PC-3 (cell line): Measurements from ENCODE around the gene CAB39L. TPM values are rescaled to one million over a fixed set of nuclear protein-coding genes. Genes with fewer than 3 reads are reported as not detected.

ENCODE experiments used
- ATAC-seq: fragments of 200-7000 bp; cut with Tn5 transposase; 2 replicates; pipeline ENCODE4 v1.9.1; 2020; ENCODE audit warnings: mild to moderate bottlenecking, moderate library complexity
- BruUV-seq: library from RNA; stranded (reverse); fragments of 400-500 nt; replicated peaks from 2 replicates; lab custom pipeline; 2021; lab: Mats Ljungman, UMichigan
- CTCF ChIA-PET: fragments of 300-600 bp; sonication (Branson Sonifier 250); formaldehyde crosslinking; loops from one replicate; lab custom pipeline; 2022; ENCODE audit warnings: antibody characterized with exemption; lab: Charles Lee
- POLR2A ChIA-PET: fragments of 300-600 bp; sonication (Branson Sonifier 250); formaldehyde crosslinking; loops from one replicate; lab custom pipeline; 2022; ENCODE audit warnings: antibody characterized with exemption; ENCODE audit not compliant: unreplicated experiment; lab: Charles Lee
- DNase-seq: peaks from one replicate; pipeline ENCODE4 v3.0.0-alpha.2; 2015
- H2AFZ ChIP-seq: fragments of 300-600 bp; sonication (generic); 2 replicates; pipeline ENCODE4 v1.6.0; 2016; ENCODE audit warnings: antibody characterized with exemption, low read length
- H3F3A ChIP-seq: fragments of 300-600 bp; sonication (generic); one replicate; pipeline ENCODE4 v1.6.0; 2017; ENCODE audit warnings: antibody characterized with exemption, low read length, control low read depth, mild to moderate bottlenecking; ENCODE audit not compliant: unreplicated experiment
- H3K27ac ChIP-seq: fragments of 300-600 bp; sonication (generic); 2 replicates; pipeline ENCODE4 v1.5.1; 2016; ENCODE audit warnings: mild to moderate bottlenecking, low read length
- H3K27me3 ChIP-seq: fragments of 300-600 bp; sonication (generic); 2 replicates; pipeline ENCODE4 v1.6.1; 2016; ENCODE audit warnings: low read length, mixed read lengths
- H3K36me3 ChIP-seq: fragments of 300-600 bp; sonication (generic); 2 replicates; pipeline ENCODE4 v1.6.1; 2016; ENCODE audit warnings: low read depth, mixed run types, low read length, mixed read lengths
- H3K4me1 ChIP-seq: fragments of 300-600 bp; sonication (generic); 2 replicates; pipeline ENCODE4 v1.5.1; 2016; ENCODE audit warnings: low read length; ENCODE audit not compliant: insufficient read depth
- H3K4me2 ChIP-seq: fragments of 300-600 bp; sonication (generic); 2 replicates; pipeline ENCODE4 v1.6.0; 2016; ENCODE audit warnings: low read length
- H3K4me3 ChIP-seq: fragments of 300-600 bp; sonication (generic); 2 replicates; pipeline ENCODE4 v1.5.1; 2016; ENCODE audit warnings: mild to moderate bottlenecking, low read length, mixed read lengths
- H3K79me2 ChIP-seq: fragments of 300-600 bp; sonication (generic); 2 replicates; pipeline ENCODE4 v1.6.1; 2017; ENCODE audit warnings: low read length, mixed read lengths
- H3K9ac ChIP-seq: fragments of 300-600 bp; sonication (generic); 2 replicates; pipeline ENCODE4 v1.6.0; 2016; ENCODE audit warnings: mild to moderate bottlenecking, low read length
- H3K9me2 ChIP-seq: fragments of 300-600 bp; sonication (generic); replicated peaks from 2 replicates; pipeline ENCODE4 v1.6.1; 2016; ENCODE audit warnings: mixed run types, low read length, mixed read lengths
- H3K9me3 ChIP-seq: fragments of 300-600 bp; sonication (generic); 2 replicates; pipeline ENCODE4 v1.6.1; 2016; ENCODE audit warnings: low read length, mixed read lengths
- H4K20me1 ChIP-seq: fragments of 300-600 bp; sonication (generic); 2 replicates; pipeline ENCODE4 v1.6.1; 2016; ENCODE audit warnings: low read length, mixed read lengths
- CTCF ChIP-seq: fragments of 300-600 bp; sonication (generic); conservative IDR thresholded peaks from 2 replicates; pipeline ENCODE4 v1.5.1; 2017; ENCODE audit warnings: antibody characterized with exemption, low read depth, mild to moderate bottlenecking, low read length
- EZH2 ChIP-seq: fragments of 300-600 bp; sonication (generic); IDR thresholded peaks from one replicate; pipeline ENCODE4 v1.6.1; 2017; ENCODE audit warnings: antibody characterized with exemption, mild to moderate bottlenecking, low read length; ENCODE audit not compliant: unreplicated experiment
- EZH2phosphoT487 ChIP-seq: fragments of 300-600 bp; sonication (generic); IDR thresholded peaks from 2 replicates; pipeline ENCODE4 v1.6.1; 2018; ENCODE audit warnings: mild to moderate bottlenecking, antibody characterized with exemption, low read length, borderline replicate concordance
- intact Hi-C: fragments of 100-400 bp; cut with micrococcal nuclease; formaldehyde crosslinking; loops from 2 replicates; pipeline ENCODE4 v1.9.0; 2023
- total RNA-seq: library from RNA; depleted of rRNA; stranded (reverse); fragments of >200 nt; gene quantifications from 2 replicates; pipeline ENCODE4 v1.2.3, GENCODE V29; 2014

CAB39L gene
- total RNA-seq, 1 experiment from 2014 or later: 1.8 TPM

GRCh38 chr13:49459580-49459979 lies 15.7 kb upstream of the CAB39L start:
- Histone ChIP-seq H3K36me3 (peaks cover 28% of the 10 kb centered on the region), H3K27ac (no peak overlapping the region), H3K4me1 (peaks cover 23% of the 10 kb centered on the region), H4K20me1 (no peaks in the 10 kb centered on the region), H3K27me3 (no peaks in the 10 kb centered on the region), H2AFZ (no peak overlapping the region), H3K9me2 (no peaks in the 10 kb centered on the region), H3K4me2 (no peak overlapping the region), H3K9ac (no peak overlapping the region), H3F3A (no peaks in the 10 kb centered on the region), H3K9me3 (peaks cover 4% of the 10 kb centered on the region; the same call in 1 of the 2 replicates), H3K4me3 (no peak overlapping the region), H3K79me2 (no peaks in the 10 kb centered on the region)
- CTCF ChIA-PET: no interaction called here
- BruUV-seq: no TSS peak
- DNase-seq: no peak
- intact Hi-C loops: no loop called here
- POLR2A ChIA-PET: no interaction called here
- ATAC-seq: no peak
- TF ChIP-seq CTCF (no peak), EZH2phosphoT487 (no peak)

GRCh38 chr13:49457221-49457620 lies 13.4 kb upstream of the CAB39L start:
- no peaks in the 10 kb centered on the region for H3K79me2 ChIP-seq
- no peaks in the 10 kb centered on the region for H3F3A ChIP-seq
- no peaks in the 10 kb centered on the region for H3K9me2 ChIP-seq
- peak; percentile 69 for ATAC-seq
- no peaks in the 10 kb centered on the region for H4K20me1 ChIP-seq
- CTCF ChIA-PET: no interaction called here
- no peak overlapping the region for H3K27ac ChIP-seq
- POLR2A ChIA-PET: interaction anchor here (0.6 kb wide), 1 partner anchor 496 kb away, joined by 3 read pairs; no protein-coding TSS in a partner anchor
- BruUV-seq: no TSS peak
- H3K36me3 ChIP-seq: peaks cover 13% of the 10 kb centered on the region
- H3K9ac ChIP-seq: no peak overlapping the region
- no peak for TF ChIP-seq CTCF
- TF ChIP-seq EZH2: no peak
- no peak for TF ChIP-seq EZH2phosphoT487
- no peaks in the 10 kb centered on the region for H3K9me3 ChIP-seq
- peak; percentile 39 for DNase-seq
- H3K27me3 ChIP-seq: no peaks in the 10 kb centered on the region
- H3K4me3 ChIP-seq: no peak overlapping the region
- peak overlapping the region; percentile 28; the same call in 1 of the 2 replicates for H3K4me2 ChIP-seq
- no peak overlapping the region for H2AFZ ChIP-seq
- intact Hi-C loops: no loop called here
- H3K4me1 ChIP-seq: peaks cover 23% of the 10 kb centered on the region

- intact Hi-C loops: no loop called here
- DNase-seq: no peak
- H2AFZ ChIP-seq: no peak overlapping the region
- ChIA-PET POLR2A (no interaction called here), CTCF (no interaction called here)
- no peaks in the 10 kb centered on the region for H3K9me3 ChIP-seq
- BruUV-seq: no TSS peak
- H3K27ac ChIP-seq: no peak overlapping the region
- H3K4me3 ChIP-seq: no peak overlapping the region
- H3K27me3 ChIP-seq: no peaks in the 10 kb centered on the region
- peaks cover 23% of the 10 kb centered on the region for H3K4me1 ChIP-seq
- no peak overlapping the region for H3K4me2 ChIP-seq
- H3F3A ChIP-seq: no peaks in the 10 kb centered on the region
- no peaks in the 10 kb centered on the region for H3K9me2 ChIP-seq
- H4K20me1 ChIP-seq: no peaks in the 10 kb centered on the region
- no peak for TF ChIP-seq EZH2
- no peak for TF ChIP-seq EZH2phosphoT487
- no peak for TF ChIP-seq CTCF
- no peak overlapping the region for H3K9ac ChIP-seq
- 0 out of 2 replicates have a peak, but pooled peaks cover 2% of the 10 kb centered on the region for H3K36me3 ChIP-seq
- ATAC-seq: no peak
- no peaks in the 10 kb centered on the region for H3K79me2 ChIP-seq
These were observed 12.3 kb upstream of the CAB39L start for GRCh38 chr13:49456156-49456555.
